AG10803 (cell line): ENCODE results near the gene EYS.

Source experiments
- DNase-seq: peaks from one replicate; pipeline ENCODE4 v3.0.0; 2010; ENCODE audit warnings: low read depth
- H3K4me3 ChIP-seq: 2 replicates; pipeline ENCODE4 v1.5.1; 2011; ENCODE audit warnings: mild to moderate bottlenecking, low read length, control low read depth
- CTCF ChIP-seq: conservative IDR thresholded peaks from 2 replicates; pipeline ENCODE4 v1.5.1; 2011; ENCODE audit warnings: mild to moderate bottlenecking, low read length, control low read depth, inconsistent platforms

Gene EYS

DNA sequence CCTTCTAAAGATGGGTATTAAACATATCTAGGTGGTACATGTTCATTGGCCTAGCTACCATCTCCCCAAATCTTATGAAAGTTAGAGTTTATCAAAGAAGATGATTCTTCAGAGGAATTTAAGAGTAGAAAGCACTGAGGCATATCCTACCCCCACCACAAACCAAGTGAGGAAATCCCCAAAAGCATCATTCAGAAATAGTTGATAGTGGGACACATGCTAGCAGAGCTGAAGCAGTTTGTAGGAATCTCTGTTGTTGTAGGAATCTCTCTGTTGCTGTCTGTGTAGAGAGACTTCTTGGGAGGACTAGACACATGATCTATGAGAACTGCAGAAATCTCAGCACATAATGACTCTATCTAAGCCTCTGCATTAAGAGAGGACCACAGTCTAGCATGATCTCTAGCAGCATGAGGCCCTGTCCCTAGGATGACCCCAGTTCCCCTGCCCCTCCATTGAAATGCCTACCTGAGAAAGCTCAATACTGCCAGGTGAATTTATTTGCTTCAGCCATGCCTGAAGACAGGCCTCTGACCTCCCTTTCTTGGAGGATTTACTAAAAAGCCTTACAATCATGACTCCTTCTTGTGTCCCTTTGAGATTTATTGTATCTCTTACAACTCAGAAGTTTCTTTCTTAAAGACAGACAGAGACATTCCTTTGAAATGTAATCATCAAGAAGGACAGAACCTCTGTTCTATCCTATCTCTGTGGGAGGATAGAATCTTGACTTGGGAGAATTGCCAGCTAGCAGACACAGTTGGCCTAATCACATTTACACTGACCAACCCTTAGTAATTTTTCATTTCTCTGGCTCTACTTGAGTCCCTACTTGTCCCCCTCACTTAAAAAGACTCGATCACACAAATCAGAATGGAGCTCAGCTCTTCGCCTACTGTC is 1489.1 kb downstream of the EYS start:
- H3K4me3 ChIP-seq: no peak overlapping the region
- TF ChIP-seq CTCF: no peak
- no peak for DNase-seq

DNA sequence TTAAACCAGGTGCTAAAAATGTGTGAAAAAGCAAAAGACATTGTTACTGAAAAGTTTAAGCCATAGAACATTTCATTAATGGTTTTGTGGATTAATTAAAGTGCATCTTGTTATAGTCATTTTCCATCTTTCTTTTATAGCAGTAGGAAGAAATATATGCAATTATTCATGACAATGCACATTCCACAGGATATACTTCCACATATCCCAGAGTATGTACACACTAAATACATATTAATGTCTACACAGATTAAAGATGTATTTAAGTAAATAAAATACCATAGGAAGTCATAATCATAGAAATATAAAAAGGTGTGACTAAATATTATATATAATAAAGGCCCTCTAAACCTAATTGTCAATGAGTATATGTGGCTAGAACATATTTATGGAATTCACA is 1492.7 kb downstream of the EYS start:
- H3K4me3 ChIP-seq: no peak overlapping the region
- no peak for TF ChIP-seq CTCF
- DNase-seq: no peak

DNA sequence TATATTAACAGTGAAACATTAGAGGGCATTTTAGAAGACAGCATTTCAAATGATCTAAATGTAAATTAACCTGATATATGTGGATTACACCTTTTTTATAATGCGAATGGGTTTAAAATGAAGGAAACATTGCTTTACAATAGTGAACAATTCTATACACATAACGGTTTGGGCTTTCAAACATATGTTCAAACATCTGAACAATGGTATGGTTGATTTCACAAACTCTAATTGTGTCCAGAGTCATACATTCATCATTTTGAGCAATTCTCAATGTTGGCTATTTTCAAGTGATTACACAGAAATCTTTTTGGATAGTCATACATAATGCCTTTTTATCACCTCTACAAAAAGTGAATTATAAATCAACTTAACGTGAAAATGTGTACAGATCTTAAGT is 1493.3 kb downstream of the EYS start:
- no peak for TF ChIP-seq CTCF
- H3K4me3 ChIP-seq: no peak overlapping the region
- no peak for DNase-seq

DNA sequence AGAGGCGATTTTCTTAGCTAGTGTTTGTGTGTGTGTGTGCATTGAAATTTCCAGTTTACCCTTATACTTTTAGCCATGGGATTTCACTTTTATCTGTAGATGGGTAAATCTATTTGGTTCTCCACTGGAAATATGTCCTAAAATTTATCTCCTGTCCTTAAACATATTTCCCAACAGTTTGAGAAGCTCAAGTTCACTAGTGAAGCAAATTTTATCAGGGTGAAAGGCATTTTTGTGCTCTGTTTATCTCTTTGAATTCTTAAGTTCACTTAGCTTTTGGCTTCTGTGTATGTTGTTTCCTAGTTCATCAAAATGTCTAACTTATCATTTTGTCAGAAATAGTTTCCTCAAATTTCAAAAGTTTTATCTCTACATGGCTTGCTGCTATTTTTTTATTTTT is 1509.8 kb downstream of the EYS start:
- TF ChIP-seq CTCF: no peak
- DNase-seq: no peak
- H3K4me3 ChIP-seq: no peak overlapping the region

- no peak for TF ChIP-seq CTCF
- no peak for DNase-seq
- no peak overlapping the region for H3K4me3 ChIP-seq
Measured at GRCh38 chr6:64186592-64186991, 1520.4 kb downstream of the EYS start.

DNA sequence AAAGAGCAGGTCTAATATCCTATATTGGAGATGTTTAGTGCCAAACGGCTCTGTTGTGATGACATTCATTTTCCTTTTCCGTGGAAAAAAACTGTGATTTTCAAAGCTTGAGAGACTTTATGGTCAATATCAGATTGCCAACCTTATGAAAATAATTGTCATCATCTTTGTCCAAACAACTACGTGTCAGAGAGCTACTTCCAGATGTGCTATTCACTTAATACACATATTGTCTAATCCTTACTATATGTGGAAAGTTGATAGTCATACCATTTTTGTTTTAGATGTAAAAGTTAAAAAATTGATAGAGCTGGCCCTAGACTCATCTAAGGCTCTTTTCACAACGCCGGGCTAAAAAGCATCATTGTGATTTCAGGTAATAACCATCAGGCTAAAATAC is 1521.4 kb downstream of the EYS start:
- no peak for DNase-seq
- no peak overlapping the region for H3K4me3 ChIP-seq
- no peak for TF ChIP-seq CTCF

GRCh38 chr6:64175296-64175695 is 1531.7 kb downstream of the EYS start:
- no peak for DNase-seq
- H3K4me3 ChIP-seq: no peak overlapping the region
- TF ChIP-seq CTCF: no peak
